ENCODE results near the gene ARL17A.
"Not testable (repeated sequence)": the region's sequence is repeated elsewhere in the genome, so short reads cannot be mapped to it uniquely, and the experiment has no call there.

GRCh38 chr17:46566284-46566683, 13.2 kb downstream of the ARL17A start:
- not testable (repeated sequence) for TF ChIP-seq CTCF (conservative IDR thresholded peaks at IDR 0.05; ENCODE audit: low read depth, low read length); EZH2 (IDR thresholded peaks at IDR 0.05; ENCODE audit: borderline replicate concordance, low read depth, low read length, poor library complexity, severe bottlenecking)

All from A673 (cell line).